Measurements from ENCODE around the gene CYP11A1. TPM values are rescaled to one million over a fixed set of nuclear protein-coding genes. Genes with fewer than 3 reads are reported as not detected.
"Not testable (repeated sequence)": the region's sequence is repeated elsewhere in the genome, so short reads cannot be mapped to it uniquely, and the experiment has no call there.

The CYP11A1 gene
- total RNA-seq, 1 experiment from 2014 or later, result not detected

DNA sequence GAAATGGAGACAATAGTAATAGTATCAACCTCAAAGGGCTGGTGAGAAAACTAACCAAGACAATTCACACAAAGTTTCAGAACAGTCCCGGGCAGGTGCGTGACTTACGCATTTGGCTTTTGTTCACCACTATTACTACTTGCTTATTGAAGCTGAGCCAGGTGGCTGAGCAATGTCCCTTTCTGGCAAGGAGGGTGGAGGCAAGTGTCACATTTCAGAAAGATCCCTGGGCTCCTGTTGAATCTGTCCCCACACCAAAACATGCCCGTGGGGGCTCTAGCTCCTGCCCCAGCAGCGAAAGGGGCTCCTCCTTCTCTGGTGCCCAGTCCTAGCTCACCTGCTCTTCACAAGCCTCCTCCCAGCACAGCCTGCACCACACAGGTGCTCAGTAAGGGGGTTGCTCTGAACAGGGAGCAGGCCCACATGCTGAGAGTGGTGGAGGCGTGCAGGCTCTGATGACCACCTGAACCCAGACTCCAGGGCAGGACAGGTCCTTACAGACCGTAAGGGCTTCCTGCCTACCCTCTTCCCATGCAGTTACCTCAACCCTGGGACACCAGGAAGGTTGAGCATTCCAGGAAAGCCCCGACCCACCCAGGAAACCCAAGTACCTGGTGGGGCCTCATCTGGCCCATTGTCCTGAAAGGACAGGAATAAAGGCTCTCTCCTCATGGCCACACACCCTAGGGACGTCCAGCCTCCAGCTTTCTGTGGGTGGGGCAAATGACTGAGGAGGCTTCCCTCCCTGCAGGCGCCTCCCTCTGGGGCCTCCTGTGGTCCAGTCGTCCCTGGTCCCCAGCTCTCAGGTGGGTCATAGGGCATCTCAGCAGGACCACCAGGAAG, 33.7 kb upstream of the CYP11A1 start:
- no peak for DNase-seq (ENCODE audit: low spot score)

DNA sequence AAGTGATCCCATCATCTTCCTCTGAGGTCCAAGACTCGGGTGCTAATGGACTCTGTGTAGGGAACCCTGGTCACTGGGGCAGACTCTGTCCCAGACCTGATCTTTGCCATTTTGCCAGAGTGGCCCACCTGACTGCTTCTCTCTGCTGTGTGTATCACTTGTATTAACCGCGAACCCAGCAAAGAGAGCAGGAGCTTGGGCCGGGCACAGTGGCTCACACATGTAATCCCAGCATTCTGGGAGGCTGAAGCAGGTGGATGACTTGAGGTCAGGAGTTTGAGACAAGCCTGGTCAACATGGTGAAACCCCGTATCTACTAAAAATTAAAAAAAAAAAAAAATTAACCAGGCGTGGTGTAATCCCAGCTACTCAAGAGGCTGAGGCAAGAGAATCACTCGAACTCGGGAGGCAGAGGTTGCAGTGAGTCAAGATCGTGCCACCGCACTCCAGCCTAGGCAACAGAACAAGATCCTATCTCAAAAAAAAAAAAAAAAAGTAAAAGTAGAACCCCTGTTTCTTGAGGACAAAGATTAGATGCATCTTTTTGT, 32.9 kb upstream of the CYP11A1 start:
- DNase-seq (ENCODE audit: low spot score), result no peak

DNA sequence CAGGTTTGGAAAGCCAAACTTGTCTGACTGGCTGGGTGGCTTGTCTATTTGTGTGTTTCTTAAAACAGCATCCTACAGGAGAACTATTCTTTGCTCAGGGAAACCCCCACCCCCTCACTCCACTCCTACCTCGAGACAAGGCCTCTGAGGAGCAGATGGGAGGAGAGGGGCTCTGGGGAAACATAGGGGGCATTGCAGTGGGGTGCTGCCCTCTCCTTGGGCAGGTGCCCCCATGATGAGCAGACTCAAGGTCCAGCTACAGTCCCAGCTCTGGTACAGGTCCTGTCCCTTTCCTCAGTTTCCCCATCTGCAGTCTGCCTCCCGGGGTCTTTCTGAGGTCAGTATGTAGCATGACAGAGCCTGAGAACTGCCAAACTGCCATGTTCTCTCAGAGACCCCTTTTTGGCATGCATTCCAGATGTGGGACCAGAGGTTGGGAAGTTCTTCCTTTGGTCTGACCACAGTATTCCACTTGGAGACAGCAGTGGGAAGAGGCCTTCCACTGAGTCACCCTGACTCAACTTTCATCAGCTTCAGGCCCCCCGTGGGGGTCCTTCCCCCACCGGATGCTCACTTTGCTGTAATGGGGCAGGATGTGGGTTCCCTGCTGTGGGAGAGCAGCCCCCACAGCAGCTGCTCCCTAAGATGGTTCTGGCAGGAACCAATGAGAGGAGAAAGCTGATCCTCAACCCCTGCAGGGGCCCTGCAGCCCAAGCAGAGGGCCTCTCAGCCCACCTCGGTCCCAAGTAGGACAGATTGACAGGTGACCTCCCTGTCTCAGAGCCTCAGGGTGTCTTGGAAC, 32.3 kb upstream of the CYP11A1 start:
- no peak for DNase-seq (ENCODE audit: low spot score)

DNA sequence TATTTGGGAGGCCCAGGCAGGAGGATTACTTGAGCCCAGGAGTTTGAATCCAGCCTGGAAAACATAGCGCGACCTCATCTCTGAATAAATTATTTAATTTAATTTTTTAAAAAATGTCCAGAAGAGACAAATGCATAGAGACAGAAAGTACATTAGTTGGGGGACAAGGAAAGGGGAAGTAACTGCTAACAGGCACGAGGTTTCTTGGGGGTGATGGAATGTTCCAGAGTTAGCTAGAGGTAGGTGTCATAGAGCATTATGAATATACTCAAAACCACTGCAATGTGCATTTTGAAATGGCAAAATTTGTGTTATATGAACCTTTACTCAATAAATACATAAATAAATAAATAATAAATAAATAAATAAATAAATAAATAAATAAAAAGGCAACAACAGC, 31.7 kb upstream of the CYP11A1 start:
- DNase-seq (ENCODE audit: low spot score), result no peak

DNA sequence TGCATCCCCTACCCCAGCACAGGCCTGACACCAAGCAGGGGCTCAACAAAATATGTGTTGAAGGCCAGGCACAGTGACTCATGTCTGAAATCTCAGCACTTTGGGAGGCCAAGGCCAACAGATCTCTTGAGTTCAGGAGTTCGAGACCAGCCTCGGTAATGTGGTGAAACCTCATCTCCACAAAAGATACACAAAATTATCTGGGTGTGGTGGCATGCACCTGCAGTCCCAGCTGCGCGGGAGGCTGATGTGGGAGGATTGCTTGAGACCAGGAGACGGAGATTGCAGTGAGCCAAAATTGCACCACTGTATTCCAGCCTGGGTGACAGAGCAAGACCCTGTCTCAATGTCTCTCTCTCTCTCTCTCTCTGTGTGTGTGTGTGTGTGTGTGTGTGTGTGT, 30.7 kb upstream of the CYP11A1 start:
- no peak for DNase-seq (ENCODE audit: low spot score)

DNA sequence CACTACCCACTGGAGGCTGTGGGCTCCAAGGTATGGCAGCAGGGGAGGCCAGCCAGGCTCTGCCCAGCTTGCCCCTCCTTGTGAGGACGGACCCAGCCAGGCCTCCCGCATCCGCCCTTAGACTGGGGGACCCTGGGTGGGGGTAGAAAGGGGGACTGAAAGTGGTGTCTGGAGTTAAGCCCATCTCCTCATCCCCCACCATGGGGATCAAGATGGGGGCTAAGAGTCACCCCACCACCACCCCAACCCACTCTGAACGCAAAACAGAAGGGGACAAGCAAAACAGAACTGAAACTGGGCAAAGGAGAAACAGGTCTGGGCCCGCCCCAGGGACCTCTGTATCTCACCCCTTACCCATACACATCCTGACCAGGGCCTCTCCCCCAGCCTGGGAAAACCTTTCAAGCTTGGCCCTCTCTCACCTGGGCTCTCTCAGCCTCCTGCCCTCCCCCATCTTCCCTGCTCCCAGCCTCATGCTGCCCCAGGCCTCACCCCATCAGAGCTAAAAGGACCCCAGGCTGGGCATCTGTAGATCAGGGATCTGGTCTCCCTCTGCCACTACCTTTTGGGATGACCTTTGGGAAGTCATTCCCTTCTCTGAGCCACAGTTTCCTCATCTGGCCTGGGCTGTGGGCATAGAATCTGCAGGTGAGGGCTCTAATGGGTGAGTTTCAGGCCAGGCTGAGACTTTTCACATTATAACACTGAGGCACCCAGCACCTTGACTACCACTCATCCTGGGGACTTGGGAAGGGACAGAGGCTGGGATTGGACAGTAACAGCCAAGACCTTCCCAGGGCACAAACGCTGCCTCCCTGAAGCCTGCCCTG, 30.0 kb upstream of the CYP11A1 start:
- DNase-seq (ENCODE audit: low spot score), result no peak

DNA sequence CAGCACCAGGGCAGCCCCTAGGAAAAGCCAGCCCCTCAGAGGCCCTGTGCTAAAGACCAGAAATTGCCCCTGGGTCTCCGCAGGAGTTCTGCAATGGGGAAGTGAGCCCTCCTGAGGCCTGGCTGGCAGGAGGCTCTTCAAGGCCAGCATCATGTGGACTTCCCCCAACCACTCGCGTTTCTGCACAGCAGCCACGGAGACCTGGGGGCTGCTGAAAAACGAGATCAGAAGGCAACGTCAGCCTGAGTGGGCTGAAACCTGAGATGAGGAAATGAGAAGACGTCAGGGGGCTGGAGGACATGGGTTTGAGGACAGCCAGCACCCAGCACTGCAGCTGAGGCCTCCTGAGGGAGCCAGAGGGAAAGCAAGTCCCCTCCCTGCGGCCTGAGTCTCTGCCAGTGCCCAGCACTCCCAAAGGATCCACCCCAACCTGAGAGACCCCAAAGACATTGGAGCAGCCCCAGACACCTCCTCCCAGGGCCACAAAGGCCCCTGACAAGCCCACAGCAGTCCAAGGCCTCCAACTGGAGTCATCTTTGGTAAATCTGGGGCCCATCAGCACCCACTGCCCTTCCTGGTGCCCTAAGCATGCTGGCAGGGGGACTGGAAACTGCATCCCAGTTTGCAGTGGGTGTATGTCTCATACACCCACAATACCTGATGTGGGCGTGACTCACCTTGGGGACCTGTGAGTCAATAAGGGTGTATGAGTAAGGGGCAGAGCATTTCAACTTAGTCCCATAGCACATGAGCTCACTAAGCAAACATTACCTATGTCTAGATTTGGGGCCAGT, 29.2 kb upstream of the CYP11A1 start:
- DNase-seq (ENCODE audit: low spot score), result peak; percentile 35

DNA sequence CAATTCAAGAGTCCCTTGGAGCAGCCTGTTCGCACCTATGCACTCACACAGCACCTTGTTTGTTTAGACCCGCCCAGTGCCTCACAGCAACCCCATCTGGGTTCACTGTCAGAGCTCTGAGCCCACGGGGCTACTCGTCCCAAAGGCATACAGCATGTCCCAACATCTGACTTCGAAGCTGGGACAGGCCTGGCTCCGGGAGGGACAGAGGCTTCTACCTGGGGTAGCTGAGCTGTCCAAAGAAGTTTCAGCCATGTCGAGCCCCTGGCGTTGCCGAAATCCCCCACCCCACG, 28.6 kb upstream of the CYP11A1 start:
- DNase-seq (ENCODE audit: low spot score), result no peak

DNA sequence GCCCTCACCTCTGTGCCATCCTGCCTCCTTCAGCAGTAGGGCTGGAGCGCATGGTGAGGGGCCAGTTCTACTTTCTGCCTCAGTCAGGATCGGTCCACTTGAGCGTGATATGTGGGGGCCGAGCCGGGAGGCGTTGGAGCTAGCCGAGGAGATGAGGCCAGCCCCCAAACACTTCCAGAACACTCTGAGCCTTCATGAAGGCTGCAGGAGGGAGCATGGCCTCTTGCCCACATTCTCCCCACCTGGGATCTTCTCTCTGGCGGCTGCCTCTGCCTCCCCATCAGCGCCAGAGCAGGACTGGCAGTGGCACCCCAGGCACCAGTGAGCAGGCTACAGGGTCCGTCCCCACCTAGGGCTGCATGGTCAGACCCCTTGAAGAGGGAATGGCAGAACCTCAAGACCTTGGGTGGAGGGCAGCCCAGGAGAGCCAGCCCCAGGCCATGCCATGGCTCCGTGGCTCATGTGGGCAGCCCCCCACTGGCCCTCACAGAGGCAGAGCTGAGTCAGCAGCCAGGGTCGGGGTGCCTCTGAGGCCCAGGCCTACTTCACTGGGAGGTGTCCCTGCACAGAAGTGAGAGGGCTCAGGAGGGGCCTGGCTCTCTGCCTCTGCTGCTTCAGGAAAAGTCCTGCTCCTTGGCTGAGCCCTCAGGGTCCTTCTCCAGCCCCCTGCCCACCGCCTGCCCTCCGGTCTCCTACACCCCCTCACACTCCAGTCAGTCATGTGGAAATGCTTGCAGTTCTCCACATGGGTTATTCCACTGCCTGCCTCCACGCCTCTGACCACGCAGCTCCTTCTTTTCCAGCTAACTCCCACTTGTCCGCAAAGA, 28.1 kb upstream of the CYP11A1 start:
- no peak for DNase-seq (ENCODE audit: low spot score)

DNA sequence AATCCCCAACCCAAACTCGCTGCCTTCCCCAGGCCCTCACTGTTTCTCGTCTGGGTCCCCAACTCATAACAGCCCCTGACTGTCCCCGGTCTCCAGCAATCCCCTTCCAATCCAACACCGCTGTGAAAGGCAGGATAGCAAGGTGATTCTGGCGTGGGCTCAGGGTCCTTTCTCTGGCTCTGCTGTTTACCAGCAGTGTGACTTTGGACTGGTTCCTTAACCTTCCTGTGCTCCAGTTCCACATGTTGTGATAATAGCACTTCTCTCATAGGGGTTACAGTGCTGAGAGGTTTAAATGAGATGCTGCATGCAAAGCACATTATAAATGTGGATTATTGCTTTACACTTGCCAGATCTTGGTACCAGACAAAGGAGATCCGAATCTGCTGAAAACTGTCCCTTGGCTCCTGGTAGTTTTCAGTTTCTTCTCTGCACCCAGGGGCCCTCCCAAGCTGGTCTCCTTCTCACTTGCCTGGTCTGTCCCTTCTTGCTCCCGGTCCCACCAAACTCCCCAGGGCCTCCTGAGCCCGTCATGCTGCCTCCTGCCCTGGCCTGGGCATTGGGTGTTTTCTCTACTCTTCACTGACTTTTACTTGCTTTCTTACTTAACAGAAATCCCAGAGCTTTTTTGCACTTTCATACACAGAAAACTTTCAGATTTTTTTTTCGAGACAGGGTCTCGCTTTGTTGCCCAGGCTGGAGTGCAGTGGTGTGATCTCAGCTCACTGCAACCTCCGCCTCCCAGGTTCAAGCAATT, 26.8 kb upstream of the CYP11A1 start:
- no peak for DNase-seq (ENCODE audit: low spot score)

DNA sequence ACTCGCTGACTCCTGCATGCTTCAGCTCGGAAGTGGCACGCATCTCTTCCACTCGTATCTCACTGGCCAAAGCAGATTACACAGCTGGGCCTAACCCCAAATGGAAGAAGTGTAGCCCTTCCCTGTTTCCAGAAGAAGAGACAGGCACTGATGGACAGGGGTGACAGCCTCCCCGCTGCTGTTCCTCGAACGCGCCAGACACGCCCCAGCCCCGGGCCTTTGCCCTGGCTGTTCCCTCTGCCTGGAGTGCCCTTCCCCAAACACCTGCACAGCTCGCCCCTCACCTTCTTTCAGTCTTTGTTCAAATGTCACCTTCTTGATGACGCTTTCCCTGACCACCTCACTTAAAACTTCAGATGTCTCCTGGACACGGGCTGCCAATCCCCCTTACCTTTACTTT, 26.0 kb upstream of the CYP11A1 start:
- no peak for DNase-seq (ENCODE audit: low spot score)

DNA sequence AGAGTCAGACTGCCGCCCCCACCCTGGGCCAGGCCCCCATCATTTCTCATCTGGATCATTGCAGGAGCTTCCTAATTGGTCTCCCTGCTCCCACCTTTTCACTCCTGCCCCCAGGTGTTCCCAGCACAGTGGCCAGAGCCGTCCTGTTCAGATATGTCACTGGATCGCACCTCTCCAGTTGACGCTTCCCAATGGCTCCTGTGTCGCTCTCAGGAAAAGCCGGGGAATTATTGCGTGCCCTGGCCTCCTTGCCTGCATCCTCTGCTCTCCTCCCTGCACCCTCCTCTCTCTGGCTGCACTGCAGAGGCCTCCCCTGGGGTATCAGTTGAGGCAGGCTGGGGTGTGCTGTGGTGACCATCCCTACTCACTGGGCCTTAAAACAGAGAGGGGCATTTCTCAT, 25.5 kb upstream of the CYP11A1 start:
- no peak for DNase-seq (ENCODE audit: low spot score)

DNA sequence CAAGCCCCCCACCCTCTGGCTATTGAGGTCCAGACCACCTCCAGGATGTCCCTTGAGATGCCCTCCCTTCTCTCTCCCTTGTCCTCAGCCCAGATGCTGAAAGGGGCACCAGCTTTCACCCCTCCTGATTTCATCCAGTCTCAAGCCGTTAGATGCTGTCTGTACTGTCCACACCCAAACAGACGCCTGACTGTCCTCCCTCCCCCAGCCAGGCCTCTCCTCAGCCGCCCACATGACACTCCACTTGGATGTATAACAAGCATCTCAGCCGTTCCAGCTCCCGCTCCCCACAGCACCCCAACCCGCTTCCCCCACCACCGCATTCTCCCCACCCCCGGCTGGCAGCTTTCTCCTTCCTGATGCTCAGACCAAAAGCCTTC, 25.0 kb upstream of the CYP11A1 start:
- no peak for DNase-seq (ENCODE audit: low spot score)

DNA sequence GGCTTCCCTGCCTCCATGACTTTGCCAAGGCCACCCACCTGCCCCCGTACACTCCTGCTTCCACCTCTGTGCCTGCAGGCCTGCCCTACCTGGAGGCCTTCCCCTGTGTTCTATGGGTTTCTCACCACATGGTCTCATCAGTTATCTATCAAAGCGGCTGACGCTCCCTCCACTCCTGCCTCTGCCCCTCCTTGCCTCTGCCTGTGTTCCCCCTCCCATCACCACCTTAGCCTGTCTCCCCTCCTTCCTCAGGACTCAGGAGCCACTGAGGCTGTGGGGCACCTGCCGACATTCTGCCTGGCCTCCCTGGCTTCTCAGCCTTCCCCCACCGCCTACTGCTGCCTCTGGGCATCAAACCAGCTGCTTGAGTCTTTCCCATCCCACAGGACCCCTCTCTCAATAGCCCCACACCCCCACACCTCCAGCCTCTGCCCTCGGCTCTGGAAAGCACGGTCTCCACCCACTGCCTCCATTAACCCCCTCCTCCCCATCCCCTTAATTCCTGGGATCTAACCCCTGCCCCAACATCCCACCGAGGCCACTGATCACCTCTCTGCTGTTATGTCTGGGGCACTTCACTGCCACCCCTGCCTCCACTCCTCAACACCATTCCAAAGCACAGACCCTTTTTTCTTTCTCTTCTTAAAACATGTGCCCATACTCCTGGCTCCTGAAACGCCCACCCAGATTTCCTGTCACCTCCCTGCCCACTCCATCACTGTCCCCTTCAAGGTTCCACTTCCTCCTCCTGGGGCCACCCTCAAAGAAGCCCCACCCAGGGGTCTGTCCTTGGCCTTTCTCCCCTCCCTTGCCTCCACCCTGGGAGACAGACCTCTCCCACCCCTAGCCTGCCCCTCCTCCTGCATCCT, 24.4 kb upstream of the CYP11A1 start:
- no peak for DNase-seq (ENCODE audit: low spot score)

DNA sequence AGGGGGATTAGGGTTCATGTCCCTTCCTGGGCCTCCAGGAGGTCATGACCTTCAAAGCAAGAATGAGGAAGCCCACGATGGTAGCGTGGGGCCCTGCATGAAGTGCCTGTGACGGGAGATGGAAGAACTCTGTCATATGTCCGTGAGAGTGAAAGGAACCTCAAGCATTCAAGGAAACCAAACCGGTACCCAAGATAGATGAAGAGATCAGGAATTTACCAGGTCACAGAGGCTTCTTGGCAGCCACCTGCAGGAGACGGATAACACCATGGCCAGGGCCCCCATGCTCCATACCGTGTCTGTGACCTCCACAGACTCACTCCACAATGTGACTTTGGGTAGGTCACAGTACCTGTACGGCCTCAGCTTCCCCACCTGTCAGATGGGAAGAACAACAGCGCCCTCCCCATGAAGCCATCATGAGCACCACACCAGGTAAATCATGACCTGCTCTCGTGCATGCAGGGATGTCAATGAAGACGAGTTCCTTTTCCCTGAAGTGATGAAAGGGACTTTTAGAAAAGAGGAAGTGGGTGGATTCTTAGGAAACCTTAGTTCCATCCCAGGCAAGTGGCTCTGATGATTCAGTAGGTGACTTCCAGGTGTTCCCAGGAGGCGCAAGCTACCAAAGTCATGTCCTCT, 23.3 kb upstream of the CYP11A1 start:
- DNase-seq (ENCODE audit: low spot score), result no peak

DNA sequence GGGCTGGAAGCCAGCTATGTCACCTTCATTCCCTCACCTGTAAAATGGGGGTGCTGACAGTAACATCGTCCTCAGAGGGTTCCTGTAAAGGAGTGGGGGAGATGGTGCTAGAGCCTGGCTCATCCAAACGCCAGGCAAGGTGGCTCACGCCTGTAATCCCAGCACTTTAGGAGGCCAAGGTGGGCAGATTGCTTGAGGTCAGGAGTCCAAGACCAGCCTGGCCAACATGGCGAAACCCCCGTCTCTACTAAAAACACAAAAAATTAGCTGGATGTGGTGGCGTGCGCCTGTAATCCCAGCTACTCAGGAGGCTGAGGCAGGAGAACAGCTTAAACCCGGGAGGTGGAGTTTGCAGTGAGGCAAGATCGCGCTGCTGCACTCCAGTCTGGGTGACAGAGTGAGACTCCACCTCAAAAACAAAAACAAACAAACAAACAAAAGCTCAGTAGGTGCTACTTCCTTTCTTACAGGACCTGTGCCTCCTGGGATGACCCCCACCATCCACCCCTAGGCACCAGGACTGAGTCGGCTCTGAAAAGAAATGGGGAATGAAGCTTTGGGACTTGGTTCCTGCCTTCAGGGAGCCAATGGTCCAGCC, 22.7 kb upstream of the CYP11A1 start:
- not testable (repeated sequence) for DNase-seq (ENCODE audit: low spot score)

DNA sequence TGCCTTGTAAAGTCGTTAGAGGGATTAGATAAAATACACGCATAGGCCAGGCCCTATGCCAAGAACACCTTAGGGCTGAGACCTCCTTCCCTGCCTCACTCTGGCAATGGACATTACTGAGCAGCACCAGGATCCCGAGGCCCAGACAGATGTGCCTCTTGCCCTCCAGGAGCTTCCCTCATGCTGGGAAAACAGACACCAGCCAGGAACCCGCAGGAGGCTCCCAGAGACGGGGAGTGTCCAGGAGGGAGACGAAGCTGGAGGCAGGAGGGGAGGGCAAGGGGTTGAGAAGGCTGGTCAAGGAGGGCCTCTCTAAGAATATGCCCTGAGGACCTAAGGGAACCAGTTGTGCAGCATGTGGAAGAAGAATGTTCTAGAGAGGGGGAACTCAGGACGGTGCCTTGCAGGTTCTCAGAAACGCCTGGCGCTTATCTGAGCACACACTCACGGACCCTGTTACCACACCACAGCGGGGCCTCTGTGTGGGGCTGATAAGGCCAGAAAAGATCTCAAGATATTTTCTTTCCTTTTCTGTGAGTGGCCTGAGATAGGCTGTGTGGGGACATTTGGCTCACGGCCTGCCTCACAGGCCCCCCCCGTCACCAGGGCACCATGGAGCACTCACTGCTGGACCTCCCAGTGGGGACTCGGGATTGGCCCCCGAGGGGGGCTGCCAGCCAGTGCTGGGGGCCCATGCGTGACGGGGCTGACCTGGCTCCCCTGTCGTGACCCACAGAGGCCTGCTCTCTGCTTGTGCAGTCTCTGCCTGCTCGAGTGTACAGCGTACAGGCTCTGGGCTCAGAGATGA, 22.0 kb upstream of the CYP11A1 start:
- no peak for DNase-seq (ENCODE audit: low spot score)
